GM18951 (cell line): ENCODE results near the gene NDUFB6.
"Not testable (repeated sequence)": the region's sequence is repeated elsewhere in the genome, so short reads cannot be mapped to it uniquely, and the experiment has no call there.

Experiments
- POLR2A ChIP-seq: IDR thresholded peaks from 4 replicates; pipeline ENCODE4 v1.6.1; 2011; ENCODE audit warnings: mild to moderate bottlenecking; ENCODE audit not compliant: insufficient read length, insufficient read depth; ENCODE audit errors: extremely low read depth
- in situ Hi-C: fragments of 300-500 bp; cut with MboI; formaldehyde crosslinking; loops from one replicate; pipeline ENCODE4 v1.12.0; 2022; ENCODE audit warnings: low sequenced_read_pairs, mixed read lengths, inconsistent platforms; ENCODE audit not compliant: unreplicated experiment

Gene NDUFB6

DNA sequence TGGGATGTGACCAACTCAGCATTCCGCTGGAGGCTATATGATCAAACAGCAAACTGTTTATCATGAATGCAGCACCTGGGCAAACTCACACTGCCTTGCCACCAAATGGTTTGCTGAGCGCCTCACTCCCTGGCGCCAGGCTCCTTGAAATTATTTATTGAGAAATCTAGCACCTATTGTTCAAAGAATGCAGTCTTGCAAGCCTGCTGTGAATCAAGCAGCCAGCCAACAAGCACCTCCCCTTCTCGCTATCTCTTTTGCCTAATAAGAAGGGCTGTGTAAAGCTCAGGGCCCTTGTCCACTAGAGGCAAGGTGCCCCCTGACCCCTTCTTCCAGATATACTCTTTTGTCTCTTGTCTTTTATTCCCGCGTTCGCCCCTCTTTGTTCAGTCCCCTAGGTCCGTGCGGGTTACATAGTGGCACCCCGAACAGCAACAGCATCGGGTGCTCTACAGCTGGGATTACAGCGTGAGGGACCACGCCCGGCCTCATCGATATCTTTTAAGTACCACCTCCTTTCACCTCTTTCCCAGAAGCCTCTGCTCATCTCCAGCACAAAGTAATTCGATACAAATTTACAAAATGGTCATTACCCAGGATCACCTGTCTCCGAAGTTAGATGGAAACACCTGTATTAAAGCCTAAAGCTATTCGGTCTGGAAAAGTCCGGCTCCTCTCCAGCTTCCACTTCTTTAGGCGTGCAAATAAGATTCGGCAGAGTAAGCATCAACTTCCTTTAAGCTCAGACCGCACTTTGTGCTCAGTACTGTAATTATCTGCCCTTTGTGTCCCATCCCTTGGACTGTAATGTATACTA lies 47.9 kb downstream of the NDUFB6 start:
- in situ Hi-C loops = no loop called here
- no peak for TF ChIP-seq POLR2A

DNA sequence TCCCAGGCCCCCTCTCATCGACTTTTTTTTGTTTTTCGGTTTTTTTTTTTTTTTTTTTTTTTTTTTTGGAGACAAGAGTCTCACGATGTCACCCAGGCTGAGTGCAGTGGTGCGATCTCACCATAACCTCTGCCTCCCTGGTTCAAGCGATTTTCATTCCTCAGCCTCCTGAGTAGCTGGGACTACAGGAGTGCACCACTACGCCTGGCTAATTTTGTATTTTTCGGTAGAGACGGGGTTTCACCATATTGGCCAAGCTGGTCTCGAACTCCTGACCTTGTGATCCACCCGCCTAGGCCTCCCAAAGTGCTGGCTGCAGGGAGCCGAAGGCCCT lies 48.4 kb downstream of the NDUFB6 start:
- in situ Hi-C loops = not testable (repeated sequence)

DNA sequence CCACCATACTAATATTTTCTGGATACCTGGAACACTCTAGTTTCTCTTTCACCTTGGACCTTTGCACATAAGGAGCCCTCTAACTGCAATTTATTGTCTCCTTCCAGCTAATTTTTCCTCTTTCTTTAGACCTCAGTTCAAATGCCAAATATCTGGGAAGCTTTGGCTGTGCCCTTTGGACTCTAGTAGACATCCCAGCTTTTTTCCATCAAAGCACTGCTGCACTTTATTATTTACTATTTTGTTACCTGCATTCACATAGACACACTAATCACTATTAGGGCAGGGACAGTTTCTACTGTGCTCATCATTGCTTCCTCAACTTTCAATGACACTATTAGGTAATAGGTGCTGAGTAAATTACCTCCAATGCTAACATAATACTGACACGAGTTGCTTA lies 49.0 kb downstream of the NDUFB6 start:
- in situ Hi-C loops = no loop called here

DNA sequence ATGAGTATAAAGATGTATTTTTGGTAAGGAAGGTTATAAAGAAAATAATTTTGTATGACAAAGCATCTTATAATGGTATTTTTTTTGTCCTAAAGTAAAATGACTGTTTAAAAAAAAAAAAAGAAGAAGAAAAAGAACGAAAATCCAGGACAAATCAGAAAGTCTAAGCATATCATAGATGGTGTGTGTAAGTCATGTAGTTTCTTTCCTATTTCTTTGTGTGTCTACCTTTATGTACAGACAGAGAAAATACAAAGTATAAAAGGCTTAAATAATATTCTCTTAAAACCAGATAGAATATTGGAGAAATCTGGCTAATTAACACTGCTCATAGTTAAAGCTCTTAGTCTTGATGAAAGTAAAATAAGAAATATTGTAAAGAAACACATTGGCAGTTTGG lies 54.7 kb downstream of the NDUFB6 start:
- in situ Hi-C loops = no loop called here
- TF ChIP-seq POLR2A = no peak

More for the DNA sequence above, 49.0 kb downstream of the NDUFB6 start:
- TF ChIP-seq POLR2A = no peak

DNA sequence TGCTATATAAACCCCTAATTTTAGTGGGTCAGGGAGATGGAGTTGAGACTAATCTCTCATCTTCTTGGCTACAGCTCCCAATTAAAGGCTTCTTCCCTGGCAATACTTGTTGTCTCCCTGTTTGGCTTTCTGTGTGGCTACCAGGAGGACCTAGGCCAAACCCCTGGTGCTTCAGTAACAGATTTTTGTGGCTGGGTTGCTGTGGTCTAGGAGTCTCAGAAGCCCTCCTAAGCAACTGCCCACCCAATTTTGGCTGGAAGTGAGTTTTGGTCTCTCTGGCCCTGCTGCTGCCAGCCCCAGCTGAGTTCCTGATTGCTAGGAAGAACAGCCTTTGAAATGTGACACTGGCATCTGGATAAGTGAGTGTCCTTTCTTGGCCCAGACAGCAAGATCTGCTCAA lies 56.7 kb downstream of the NDUFB6 start:
- in situ Hi-C loops = no loop called here
- TF ChIP-seq POLR2A = no peak

DNA sequence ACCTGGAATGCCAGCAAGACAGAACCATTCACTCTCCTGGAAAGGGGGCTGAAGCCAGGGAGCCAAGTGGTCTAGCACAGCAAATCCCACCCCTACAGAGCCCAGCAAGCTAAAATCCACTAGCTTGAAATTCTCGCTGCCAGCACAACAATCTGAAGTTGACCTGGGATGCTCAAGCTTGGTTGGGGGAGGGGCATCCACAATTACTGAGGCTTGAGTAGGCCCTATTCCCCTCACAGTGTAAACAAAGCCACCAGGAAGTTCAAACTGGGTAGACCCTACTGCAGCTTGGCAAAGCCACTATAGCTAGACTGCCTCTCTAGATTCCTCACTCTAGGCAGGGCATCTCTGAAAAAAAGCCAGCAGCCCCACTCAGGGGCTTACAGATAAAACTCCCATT lies 64.2 kb downstream of the NDUFB6 start:
- in situ Hi-C loops = no loop called here

DNA sequence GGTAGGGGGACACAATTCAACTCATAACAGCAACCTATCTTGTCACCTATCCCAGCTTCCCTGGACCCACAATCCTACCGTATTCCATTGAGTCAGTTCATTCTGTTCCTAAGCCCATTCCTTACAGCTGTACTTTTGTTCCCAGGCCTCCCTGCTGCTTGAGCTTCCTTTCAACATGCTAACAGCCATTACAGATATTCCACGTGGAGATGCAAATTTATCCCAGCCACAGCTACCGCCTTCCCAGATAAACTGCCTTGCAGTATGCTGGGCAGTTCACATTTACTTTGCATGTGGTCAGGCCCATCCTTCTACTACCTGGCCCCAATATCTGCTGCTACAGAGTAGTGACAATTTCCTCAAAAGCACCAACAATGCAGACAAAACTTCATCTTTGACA lies 70.0 kb downstream of the NDUFB6 start:
- in situ Hi-C loops = no loop called here
- no peak for TF ChIP-seq POLR2A

More for the DNA sequence above, 64.2 kb downstream of the NDUFB6 start:
- no peak for TF ChIP-seq POLR2A
